ENCODE results near the gene SRSF9. TPM values are rescaled to one million over a fixed set of nuclear protein-coding genes. Genes with fewer than 3 reads are reported as not detected.
A peak's percentile ranks its signal among the peaks of the same experiment; 100 is the strongest.

SRSF9 gene
- total RNA-seq, 1 experiment from 2014 or later = 244 TPM

- Mint-ChIP-seq H3K27me3 (ENCODE audit: insufficient read depth, unreplicated experiment) (no peaks in the 10 kb centered on the region), H3K36me3 (ENCODE audit: insufficient read depth, unreplicated experiment) (peaks cover 3% of the 10 kb centered on the region), H3K4me1 (ENCODE audit: low read depth, unreplicated experiment) (peaks cover 13% of the 10 kb centered on the region), H3K4me3 (ENCODE audit: unreplicated experiment) (no peak overlapping the region), H3K9me3 (ENCODE audit: unreplicated experiment) (no peaks in the 10 kb centered on the region), H3K27ac (ENCODE audit: unreplicated experiment) (no peak overlapping the region)
- Histone ChIP-seq H3K27me3 (replicated peaks; ENCODE audit: control insufficient read depth, insufficient read depth, low read length) (no peaks in the 10 kb centered on the region), H3K36me3 (ENCODE audit: control insufficient read depth, insufficient read depth, low read length) (no peaks in the 10 kb centered on the region), H3K4me1 (no peaks in the 10 kb centered on the region; the same call in 1 of the 2 replicates), H3K4me3 (ENCODE audit: low read depth, low read length) (no peak overlapping the region), H3K9me3 (no peaks in the 10 kb centered on the region)
- TF ChIP-seq, protein P1, sequence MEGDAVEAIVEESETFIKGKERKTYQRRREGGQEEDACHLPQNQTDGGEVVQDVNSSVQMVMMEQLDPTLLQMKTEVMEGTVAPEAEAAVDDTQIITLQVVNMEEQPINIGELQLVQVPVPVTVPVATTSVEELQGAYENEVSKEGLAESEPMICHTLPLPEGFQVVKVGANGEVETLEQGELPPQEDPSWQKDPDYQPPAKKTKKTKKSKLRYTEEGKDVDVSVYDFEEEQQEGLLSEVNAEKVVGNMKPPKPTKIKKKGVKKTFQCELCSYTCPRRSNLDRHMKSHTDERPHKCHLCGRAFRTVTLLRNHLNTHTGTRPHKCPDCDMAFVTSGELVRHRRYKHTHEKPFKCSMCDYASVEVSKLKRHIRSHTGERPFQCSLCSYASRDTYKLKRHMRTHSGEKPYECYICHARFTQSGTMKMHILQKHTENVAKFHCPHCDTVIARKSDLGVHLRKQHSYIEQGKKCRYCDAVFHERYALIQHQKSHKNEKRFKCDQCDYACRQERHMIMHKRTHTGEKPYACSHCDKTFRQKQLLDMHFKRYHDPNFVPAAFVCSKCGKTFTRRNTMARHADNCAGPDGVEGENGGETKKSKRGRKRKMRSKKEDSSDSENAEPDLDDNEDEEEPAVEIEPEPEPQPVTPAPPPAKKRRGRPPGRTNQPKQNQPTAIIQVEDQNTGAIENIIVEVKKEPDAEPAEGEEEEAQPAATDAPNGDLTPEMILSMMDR (IDR thresholded peaks at IDR 0.05; ENCODE audit: insufficient read depth in 1 of 2, low read depth in 1 of 2, low read length in 1 of 2, severe bottlenecking in 1 of 2, unreplicated experiment in 1 of 2) = no peak
- intact Hi-C loops (cut with micrococcal nuclease; ENCODE audit: unreplicated experiment) = no loop called here
- POLR2A ChIA-PET = interaction anchor here (0.6 kb wide), 1 partner anchor 60 kb away, joined by 6 read pairs; a partner anchor contains a TSS
- CTCF ChIA-PET = no interaction called here
- no TSS peak for BruUV-seq (replicated peaks)
- DNase-seq = peak; percentile 41 to 52
Observed at GRCh38 chr12:120474616-120474960, 5.0 kb upstream of the SRSF9 start.

DNA sequence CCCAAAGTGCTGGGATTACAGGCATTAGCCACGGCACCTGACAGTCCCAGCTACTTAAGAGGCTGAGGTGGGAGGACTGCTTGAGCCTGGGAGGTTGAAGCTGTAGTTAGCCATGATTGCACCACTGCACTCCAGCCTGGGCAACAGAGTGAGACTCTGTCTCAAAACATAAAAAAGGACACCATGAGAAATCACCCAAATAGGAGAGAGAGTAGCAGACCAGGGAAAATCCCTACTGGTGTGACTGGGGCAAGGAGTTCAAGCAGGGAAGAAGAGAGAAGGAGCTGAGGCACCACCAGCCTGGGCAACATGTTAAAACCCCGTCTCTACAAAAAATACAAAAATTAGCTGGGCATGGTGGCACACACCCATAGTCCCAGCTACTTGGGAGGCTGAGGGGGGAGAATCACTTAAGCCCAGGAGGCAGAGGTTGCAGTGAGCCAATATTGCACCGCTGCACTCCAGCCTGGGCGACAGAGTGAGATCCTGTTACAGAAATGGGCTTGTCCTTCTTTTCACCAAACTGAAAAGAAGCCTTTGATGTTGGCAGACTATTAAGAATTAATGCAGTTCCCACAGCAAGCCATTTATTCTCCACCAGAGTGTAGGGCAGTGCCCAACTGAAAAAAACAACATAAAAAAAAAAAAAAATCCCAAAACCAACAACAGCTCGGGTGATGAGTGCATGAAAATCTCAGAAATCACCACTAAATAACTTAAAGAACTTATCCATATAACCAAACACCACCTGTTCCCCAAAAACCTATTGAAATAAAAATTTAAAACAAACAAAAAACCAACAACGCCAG is 4.5 kb upstream of the SRSF9 start:
- DNase-seq = no peak
- POLR2A ChIA-PET = interaction anchor here (0.5 to 0.6 kb wide), 2 partner anchors 21 to 61 kb away, joined by 3 to 6 read pairs; a partner anchor contains a TSS
- Histone ChIP-seq H3K4me3 (ENCODE audit: low read depth, low read length) (no peak overlapping the region), H3K27me3 (replicated peaks; ENCODE audit: control insufficient read depth, insufficient read depth, low read length) (no peaks in the 10 kb centered on the region), H3K9me3 (no peaks in the 10 kb centered on the region), H3K4me1 (no peaks in the 10 kb centered on the region; the same call in 1 of the 2 replicates), H3K36me3 (ENCODE audit: control insufficient read depth, insufficient read depth, low read length) (no peaks in the 10 kb centered on the region)
- Mint-ChIP-seq H3K27ac (ENCODE audit: unreplicated experiment) (no peak overlapping the region), H3K9me3 (ENCODE audit: unreplicated experiment) (no peaks in the 10 kb centered on the region), H3K4me3 (ENCODE audit: unreplicated experiment) (no peak overlapping the region), H3K27me3 (ENCODE audit: insufficient read depth, unreplicated experiment) (no peaks in the 10 kb centered on the region), H3K36me3 (ENCODE audit: insufficient read depth, unreplicated experiment) (peaks cover 6% of the 10 kb centered on the region), H3K4me1 (ENCODE audit: low read depth, unreplicated experiment) (peaks cover 13% of the 10 kb centered on the region)
- TF ChIP-seq, protein P1 (IDR thresholded peaks at IDR 0.05; ENCODE audit: insufficient read depth in 1 of 2, low read depth in 1 of 2, low read length in 1 of 2, severe bottlenecking in 1 of 2, unreplicated experiment in 1 of 2) = no peak
- BruUV-seq (replicated peaks) = no TSS peak
- CTCF ChIA-PET = interaction anchor here (1.2 kb wide), 1 partner anchor 56 kb away, joined by 3 read pairs; no protein-coding TSS in a partner anchor
- intact Hi-C loops (cut with micrococcal nuclease; ENCODE audit: unreplicated experiment) = no loop called here

- TF ChIP-seq, protein P1 (IDR thresholded peaks at IDR 0.05; ENCODE audit: insufficient read depth in 1 of 2, low read depth in 1 of 2, low read length in 1 of 2, severe bottlenecking in 1 of 2, unreplicated experiment in 1 of 2) = no peak
- Mint-ChIP-seq H3K27ac (ENCODE audit: unreplicated experiment) (no peak overlapping the region), H3K9me3 (ENCODE audit: unreplicated experiment) (no peaks in the 10 kb centered on the region), H3K27me3 (ENCODE audit: insufficient read depth, unreplicated experiment) (no peaks in the 10 kb centered on the region), H3K4me1 (ENCODE audit: low read depth, unreplicated experiment) (peaks cover 13% of the 10 kb centered on the region), H3K4me3 (ENCODE audit: unreplicated experiment) (no peak overlapping the region), H3K36me3 (ENCODE audit: insufficient read depth, unreplicated experiment) (peaks cover 18% of the 10 kb centered on the region)
- ChIA-PET POLR2A (no interaction called here), CTCF (no interaction called here)
- no peak overlapping the region for H3K4me3 ChIP-seq (ENCODE audit: low read depth, low read length)
- no TSS peak for BruUV-seq (replicated peaks)
- no peak for DNase-seq
- no peaks in the 10 kb centered on the region for H3K27me3 ChIP-seq (replicated peaks; ENCODE audit: control insufficient read depth, insufficient read depth, low read length)
- no peaks in the 10 kb centered on the region for H3K9me3 ChIP-seq
- intact Hi-C loops (cut with micrococcal nuclease; ENCODE audit: unreplicated experiment) = no loop called here
- H3K4me1 ChIP-seq = no peaks in the 10 kb centered on the region; the same call in 1 of the 2 replicates
- H3K36me3 ChIP-seq (ENCODE audit: control insufficient read depth, insufficient read depth, low read length) = no peaks in the 10 kb centered on the region
Observed at GRCh38 chr12:120472521-120472920, 3.0 kb upstream of the SRSF9 start.

Data from Caco-2 (cell line).